Stimulated activated CD4-positive, alpha-beta T cell treated with anti-CD3 and anti-CD28 coated beads, Interleukin-15, amount 100 ng/mL, for 1 hour (primary cell): Measurements from ENCODE around the gene ZNF74.
"Not testable (repeated sequence)": the region's sequence is repeated elsewhere in the genome, so short reads cannot be mapped to it uniquely, and the experiment has no call there.

ENCODE experiments used
- DNase-seq, 2 donors: peaks; one replicate each; pipeline ENCODE4 v3.0.0-alpha.2; 2020; ENCODE audit warnings: low read depth in 1 of 2, low spot score in 1 of 2

ZNF74 gene

GRCh38 chr22:20374130-20374529, 19.8 kb upstream of the ZNF74 start:
- DNase-seq: not testable (repeated sequence)

GRCh38 chr22:20376281-20376680, 17.7 kb upstream of the ZNF74 start:
- not testable (repeated sequence) for DNase-seq

DNA sequence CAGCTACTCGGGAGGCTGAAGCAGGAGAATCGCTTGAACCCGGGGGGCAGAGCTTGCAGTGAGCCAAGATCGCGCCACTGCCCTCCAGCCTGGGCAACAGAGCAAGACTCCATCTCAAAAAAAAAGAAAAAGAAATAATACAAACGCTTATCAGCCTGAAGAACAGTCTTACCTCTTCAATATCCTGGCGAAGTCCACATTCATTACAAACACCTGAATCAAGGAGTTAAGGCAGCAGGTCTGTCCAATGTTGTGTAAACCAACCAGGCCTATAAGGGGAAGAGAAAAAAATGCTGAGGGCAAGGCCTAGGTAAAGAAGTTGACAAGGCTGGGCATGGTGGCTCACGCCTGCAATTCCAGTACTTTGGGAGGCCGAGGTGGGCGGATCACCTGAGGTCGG, 17.0 kb upstream of the ZNF74 start:
- not testable (repeated sequence) for DNase-seq

DNA sequence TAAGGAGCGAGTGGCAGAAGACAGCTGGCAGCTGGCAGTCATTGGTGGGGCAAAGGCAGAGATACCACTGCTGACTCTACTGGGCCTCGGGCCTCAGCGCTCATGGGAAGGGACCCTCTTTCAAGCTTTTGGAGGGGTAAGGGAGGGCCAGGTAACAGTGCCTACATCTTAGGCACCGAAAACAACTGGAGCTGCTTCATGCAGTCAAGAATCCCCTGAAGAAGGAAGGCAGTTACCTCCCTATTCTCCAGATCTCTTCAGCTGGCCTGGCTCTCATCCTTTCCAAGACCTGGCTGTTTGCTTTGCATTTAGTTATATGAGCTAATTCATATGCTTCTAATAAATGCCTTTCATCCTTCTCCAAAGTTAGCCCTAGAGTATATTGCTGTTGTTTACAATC, 15.8 kb upstream of the ZNF74 start:
- DNase-seq: no peak

DNA sequence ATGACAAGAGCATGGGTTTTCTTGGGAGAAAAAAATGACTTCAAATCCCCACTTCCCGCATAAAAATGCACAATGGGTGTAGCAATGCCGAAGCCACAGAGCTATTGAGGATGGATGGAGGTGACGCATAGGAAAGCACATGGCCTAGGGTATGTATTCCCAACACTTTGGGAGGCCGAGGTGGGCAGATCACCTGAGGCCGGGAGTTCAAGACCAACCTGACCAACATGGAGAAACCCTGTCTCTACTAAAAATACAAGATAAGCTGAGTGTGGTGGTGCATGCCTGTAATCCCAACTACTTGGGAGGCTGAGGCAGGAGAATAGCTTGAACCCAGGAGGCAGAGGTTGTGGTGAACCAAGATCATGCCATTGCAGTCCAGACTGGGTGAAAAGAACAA, 15.3 kb upstream of the ZNF74 start:
- DNase-seq: not testable (repeated sequence)

- no peak for DNase-seq
These were observed 13.5 kb upstream of the ZNF74 start for GRCh38 chr22:20380486-20380885.

DNA sequence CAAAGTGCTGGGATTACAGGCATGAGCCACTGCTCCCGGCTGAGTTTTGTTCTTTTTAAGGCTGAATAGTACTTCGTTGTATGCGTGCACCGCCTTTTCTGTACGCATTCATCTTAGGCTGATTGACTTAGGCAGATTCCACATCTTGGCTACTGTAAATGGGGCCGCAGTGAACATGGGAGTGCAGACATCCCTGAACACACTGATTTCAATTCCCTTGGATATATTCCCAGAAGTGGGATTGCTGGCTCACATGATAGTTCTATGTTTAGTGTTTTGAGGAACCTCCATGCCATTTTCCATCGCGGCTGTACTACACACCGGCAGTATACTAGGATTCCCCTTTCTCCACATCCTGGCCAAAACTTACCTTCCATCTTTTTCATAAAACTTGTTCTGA, 10.4 kb upstream of the ZNF74 start:
- no peak for DNase-seq

- DNase-seq: no peak
These were observed 9.8 kb upstream of the ZNF74 start for GRCh38 chr22:20384171-20384570.

- no peak for DNase-seq
These were observed 9.1 kb upstream of the ZNF74 start for GRCh38 chr22:20384865-20385264.

DNA sequence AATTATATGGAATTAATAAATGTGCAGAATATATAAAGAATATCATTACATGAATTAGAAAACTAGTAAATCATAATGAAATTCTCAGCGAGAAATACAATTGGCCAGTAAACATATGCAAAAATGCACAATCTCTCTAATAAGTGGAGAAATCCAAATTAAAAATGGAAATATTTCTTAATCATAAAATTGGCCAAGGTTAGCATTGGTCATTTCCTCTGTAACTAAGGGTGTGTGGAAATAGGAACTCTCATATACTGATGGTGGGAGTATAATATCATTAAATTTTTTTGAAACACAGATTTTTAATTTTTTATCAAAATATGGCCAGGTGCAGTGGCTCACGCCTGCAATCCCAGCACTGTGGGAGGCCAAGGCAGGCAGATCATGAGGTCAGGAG, 7.6 kb upstream of the ZNF74 start:
- DNase-seq: no peak

DNA sequence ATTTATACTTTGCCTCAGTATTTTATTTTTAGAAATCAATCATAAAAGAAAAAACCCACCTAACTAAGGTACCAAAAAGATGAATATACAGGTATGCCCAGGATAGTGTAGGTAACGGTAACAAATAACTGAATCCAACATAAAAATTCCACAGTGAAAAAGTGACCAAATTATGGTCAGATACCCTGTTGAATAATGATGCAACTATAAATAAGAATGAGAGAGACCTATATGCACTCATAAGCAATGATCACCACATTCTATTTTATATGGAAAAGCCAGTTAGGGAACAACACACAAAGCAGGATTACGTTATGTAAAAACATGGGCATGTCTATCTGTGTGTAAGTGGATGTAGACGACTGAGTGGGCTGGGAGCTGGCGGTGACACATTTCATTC, 7.0 kb upstream of the ZNF74 start:
- DNase-seq: no peak

DNA sequence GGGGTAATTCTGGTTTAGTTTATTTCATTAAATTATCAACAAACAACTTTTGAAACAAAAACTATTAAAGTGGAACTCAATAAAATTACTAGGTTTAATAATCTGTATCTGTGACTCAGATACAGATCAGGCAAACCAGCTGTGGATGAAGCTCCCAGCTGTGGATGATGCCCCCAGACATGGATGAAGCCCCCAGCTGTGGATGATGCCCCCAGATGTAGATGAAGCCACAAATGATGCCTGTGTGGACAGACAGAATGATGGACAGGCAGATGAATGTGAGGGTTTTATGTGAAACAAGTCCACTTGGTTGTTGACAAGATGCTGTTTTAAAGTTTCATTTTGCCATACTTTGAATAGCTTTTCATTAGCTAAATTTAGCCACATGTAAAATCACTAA, 5.8 kb upstream of the ZNF74 start:
- DNase-seq: no peak

GRCh38 chr22:20389288-20389687, 4.7 kb upstream of the ZNF74 start:
- DNase-seq: no peak

DNA sequence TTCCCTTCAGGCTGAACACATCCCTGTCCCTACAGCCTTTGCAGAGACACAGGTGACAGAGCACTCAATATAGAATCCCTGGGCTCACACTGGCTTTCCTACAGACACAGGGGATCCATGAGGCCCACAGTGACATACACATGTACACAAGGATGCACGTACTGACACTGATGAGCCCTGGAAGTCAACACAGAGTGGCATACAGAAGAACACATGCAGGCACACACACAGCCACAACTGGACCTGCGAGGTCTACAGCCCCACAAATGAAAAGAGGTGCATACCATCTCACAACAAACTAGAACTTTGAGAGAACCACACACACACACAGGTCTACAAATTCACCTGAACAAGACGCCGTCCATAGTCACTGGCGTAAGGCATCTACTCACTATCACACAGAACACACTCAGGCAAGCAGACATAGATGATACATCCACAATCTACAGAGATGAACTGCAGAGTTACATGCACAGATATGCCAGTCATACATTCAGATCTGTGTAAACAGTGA, 3.5 kb upstream of the ZNF74 start:
- no peak for DNase-seq

- DNase-seq: no peak
These were observed 2.7 kb upstream of the ZNF74 start for GRCh38 chr22:20391222-20391621.

DNA sequence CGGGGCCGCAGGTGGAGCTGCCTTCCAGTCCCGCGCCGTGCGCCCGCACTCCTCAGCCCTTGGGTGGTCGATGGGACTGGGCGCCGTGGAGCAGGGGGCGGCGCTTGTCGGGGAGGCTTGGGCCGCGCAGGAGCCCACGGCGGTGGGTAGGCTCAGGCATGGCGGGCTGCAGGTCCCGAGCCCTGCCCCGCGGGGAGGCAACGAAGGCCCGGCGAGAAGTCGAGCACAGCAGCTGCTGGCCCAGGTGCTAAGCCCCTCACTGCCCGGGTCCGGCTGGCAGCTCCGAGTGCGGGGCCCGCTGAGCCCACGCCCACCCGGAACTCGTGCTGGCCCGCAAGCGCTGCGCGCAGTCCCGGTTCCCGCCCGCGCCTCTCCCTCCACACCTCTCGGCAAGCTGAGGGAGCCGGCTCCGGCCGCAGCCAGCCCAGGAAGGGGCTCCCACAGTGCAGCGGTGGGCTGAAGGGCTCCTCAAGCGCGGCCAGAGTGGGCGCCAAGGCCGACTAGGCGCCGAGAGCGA, 1.5 kb upstream of the ZNF74 start:
- DNase-seq: not testable (repeated sequence)

DNA sequence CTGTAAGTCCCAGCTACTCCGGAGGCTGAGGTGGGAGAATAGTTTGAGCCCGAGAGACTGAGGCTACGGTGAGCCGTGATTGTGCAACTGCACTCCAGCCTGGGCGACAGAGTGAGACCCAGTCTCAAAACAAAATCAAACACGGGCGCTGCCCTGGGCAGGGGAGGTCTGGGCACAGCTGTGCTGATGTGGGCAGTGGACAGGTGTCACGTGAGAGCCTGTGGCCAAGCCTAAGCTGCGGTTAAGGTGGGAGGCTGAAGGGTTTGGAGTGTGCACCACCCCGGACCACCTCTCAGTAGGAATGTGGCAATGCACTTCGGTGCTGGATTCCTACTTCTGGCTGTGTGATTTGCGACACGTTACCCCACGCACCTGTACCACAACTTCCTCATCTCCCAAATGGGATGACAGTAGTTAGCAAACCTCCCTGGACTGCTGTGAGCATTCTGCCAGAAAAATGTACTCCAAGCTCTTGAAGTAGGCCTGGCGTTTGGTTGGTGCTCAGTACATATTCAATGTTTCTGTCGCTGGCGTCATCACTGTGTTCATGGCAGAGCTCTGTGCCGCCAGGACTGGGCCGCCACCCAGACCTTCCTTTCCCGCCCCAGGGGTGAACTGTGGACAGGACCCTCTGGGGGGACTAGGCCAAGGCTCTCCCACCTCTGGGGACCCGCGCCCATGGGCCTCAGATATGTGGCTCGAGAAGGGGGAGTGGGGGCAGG, 807 bp upstream of the ZNF74 start:
- DNase-seq: no peak

DNA sequence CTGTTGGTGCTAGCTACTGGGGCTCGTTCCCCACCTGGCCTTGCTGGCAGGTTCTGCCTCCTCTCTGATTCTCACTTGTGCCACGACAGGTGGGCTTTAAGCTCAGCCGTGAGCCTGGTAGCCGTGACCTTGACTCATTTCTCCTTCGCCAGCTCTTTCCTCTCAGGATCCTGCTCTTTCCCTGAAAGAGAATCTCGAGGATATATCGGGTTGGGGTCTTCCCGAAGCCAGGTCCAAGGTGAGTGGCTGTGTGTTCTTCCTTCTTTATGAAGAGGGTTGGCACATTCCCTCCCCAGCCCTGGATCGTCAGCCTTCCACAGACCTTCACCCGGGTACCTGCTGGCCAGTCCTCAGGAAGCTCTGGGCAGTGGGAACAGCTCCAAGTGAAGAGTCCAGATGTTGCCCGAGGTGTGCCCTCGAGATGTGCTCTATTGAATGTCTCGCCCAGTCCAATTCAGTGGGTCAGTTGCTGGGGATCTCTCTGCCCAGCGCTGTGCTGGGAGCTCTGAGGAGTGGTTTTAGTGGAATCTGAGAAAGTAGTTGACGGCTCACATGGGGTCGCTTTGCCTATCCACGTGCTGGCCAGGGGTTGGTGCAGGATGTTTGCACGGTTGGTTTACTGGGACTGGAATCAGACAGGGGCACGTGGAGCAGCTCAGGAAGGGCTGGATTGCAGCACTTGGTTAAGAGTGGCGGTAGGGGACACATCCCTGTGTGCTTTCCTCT, 1.4 kb downstream of the ZNF74 start:
- no peak for DNase-seq

- DNase-seq: no peak
These were observed 1.9 kb downstream of the ZNF74 start for GRCh38 chr22:20395907-20396287.

DNA sequence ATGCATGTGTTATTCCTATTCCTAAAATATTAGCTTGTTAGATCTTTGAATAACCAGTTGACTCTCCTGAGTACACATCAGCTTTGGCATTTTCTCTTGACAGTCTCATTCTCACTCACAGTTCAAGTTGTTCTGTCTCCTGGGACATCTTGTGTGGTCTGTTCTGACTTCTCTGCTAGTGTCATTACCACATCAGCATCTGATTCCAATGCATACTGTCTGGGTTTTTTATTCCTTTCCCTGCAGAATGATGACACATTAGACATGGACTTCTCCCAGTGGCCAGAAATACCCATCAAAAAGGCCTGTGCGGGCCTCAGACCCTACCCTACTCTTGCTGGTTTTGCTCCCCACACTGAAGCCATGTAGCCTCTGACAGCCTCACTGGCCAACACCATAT, 2.7 kb downstream of the ZNF74 start:
- DNase-seq: no peak

DNA sequence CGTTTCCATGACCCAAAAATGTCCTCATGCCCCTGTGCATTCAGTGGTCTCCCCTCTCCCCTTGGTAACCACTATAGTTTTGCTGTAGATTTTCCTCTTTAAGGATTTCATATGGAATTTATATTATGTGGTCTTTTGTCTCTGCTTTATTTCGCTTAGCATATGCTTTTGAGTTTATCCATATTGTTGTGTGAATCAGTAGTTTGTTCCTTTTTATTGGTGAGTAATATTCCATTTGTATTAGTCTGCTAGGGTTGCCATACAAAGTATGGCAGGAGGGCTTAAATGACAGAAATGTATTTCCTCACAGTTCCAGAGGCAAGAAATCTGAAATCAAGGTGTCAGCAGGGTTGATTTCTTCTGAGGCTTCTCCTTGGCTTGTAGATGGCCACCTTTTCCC, 3.5 kb downstream of the ZNF74 start:
- no peak for DNase-seq

GRCh38 chr22:20398420-20398819, 4.5 kb downstream of the ZNF74 start:
- DNase-seq: no peak
